ENCODE data around the gene AGAP3. TPM values are rescaled to one million over a fixed set of nuclear protein-coding genes. Genes with fewer than 3 reads are reported as not detected.

Gene AGAP3
- total RNA-seq, 4 donors from 2014 or later: 49.0 to 75.2 (median 66.2) TPM

- Histone ChIP-seq H3K4me1 (no peaks in the 10 kb centered on the region), H3K27me3 (no peaks in the 10 kb centered on the region), H3K9me3 (no peaks in the 10 kb centered on the region), H3K4me3 (replicated peaks in 1 of 3) (no peak overlapping the region), H3K27ac (no peak overlapping the region), H3K36me3 (no peaks in the 10 kb centered on the region)
- WGBS, 2 donors: 100% methylated on average over 1 of the region's 1 CpG
- no peak for DNase-seq
- intact Hi-C loops (cut with DNase I): loop anchor here (10.0 kb wide), 1 partner anchor 127 kb away; no protein-coding TSS in a partner anchor
- TF ChIP-seq POLR2A (IDR thresholded peaks at IDR 0.05): no peak
- no peak for TF ChIP-seq CTCF (IDR thresholded peaks at IDR 0.05)
These were observed 91.0 kb downstream of the AGAP3 start for GRCh38 chr7:151177310-151177709.

GRCh38 chr7:151178236-151178635 lies 92.0 kb downstream of the AGAP3 start:
- Histone ChIP-seq H3K27ac (no peak overlapping the region), H3K36me3 (no peaks in the 10 kb centered on the region), H3K4me3 (replicated peaks in 1 of 3) (no peak overlapping the region), H3K27me3 (no peaks in the 10 kb centered on the region), H3K9me3 (no peaks in the 10 kb centered on the region), H3K4me1 (no peaks in the 10 kb centered on the region)
- TF ChIP-seq CTCF (IDR thresholded peaks at IDR 0.05) (no peak), POLR2A (IDR thresholded peaks at IDR 0.05) (no peak)
- 90 to 94% methylated on average over 9 of the region's 9 CpGs for WGBS, 2 donors
- no peak for DNase-seq
- intact Hi-C loops (cut with DNase I): loop anchor here (10.0 kb wide), 1 partner anchor 127 kb away; no protein-coding TSS in a partner anchor

GRCh38 chr7:151178831-151179230 lies 92.6 kb downstream of the AGAP3 start:
- no peak overlapping the region for H3K4me3 ChIP-seq (replicated peaks in 1 of 3)
- H3K27ac ChIP-seq: no peak overlapping the region
- no peak for TF ChIP-seq POLR2A (IDR thresholded peaks at IDR 0.05)
- TF ChIP-seq CTCF (IDR thresholded peaks at IDR 0.05): no peak
- H3K36me3 ChIP-seq: no peaks in the 10 kb centered on the region
- DNase-seq: no peak
- H3K27me3 ChIP-seq: no peaks in the 10 kb centered on the region
- H3K9me3 ChIP-seq: no peaks in the 10 kb centered on the region
- intact Hi-C loops (cut with DNase I): loop anchor here (10.0 kb wide), 1 partner anchor 126 kb away; no protein-coding TSS in a partner anchor
- H3K4me1 ChIP-seq: no peaks in the 10 kb centered on the region
- WGBS, 2 donors: 57 to 79% methylated on average over 2 of the region's 2 CpGs

- 83 to 88% methylated on average over 6 to 8 of the region's 8 CpGs for WGBS, 2 donors
- no peak for TF ChIP-seq POLR2A (IDR thresholded peaks at IDR 0.05)
- no peak for TF ChIP-seq CTCF (IDR thresholded peaks at IDR 0.05)
- DNase-seq: no peak
- Histone ChIP-seq H3K4me1 (no peaks in the 10 kb centered on the region), H3K27me3 (no peaks in the 10 kb centered on the region), H3K36me3 (no peaks in the 10 kb centered on the region), H3K9me3 (no peaks in the 10 kb centered on the region), H3K4me3 (replicated peaks in 1 of 3) (no peak overlapping the region), H3K27ac (no peak overlapping the region)
- intact Hi-C loops (cut with DNase I): loop anchor here (10.0 kb wide), 1 partner anchor 125 kb away; no protein-coding TSS in a partner anchor
These were observed 93.1 kb downstream of the AGAP3 start for GRCh38 chr7:151179287-151179860.

GRCh38 chr7:151179946-151180345 lies 93.7 kb downstream of the AGAP3 start:
- no peak for TF ChIP-seq CTCF (IDR thresholded peaks at IDR 0.05)
- TF ChIP-seq POLR2A (IDR thresholded peaks at IDR 0.05): no peak
- DNase-seq: no peak
- H3K27me3 ChIP-seq: no peaks in the 10 kb centered on the region
- WGBS, 2 donors: 78 to 98% methylated on average over 4 of the region's 4 CpGs
- H3K27ac ChIP-seq: no peak overlapping the region
- H3K36me3 ChIP-seq: no peaks in the 10 kb centered on the region
- no peak overlapping the region for H3K4me3 ChIP-seq (replicated peaks in 1 of 3)
- H3K4me1 ChIP-seq: no peaks in the 10 kb centered on the region
- H3K9me3 ChIP-seq: no peaks in the 10 kb centered on the region
- intact Hi-C loops (cut with DNase I): loop anchor here (10.0 kb wide), 1 partner anchor 125 kb away; no protein-coding TSS in a partner anchor
